ENCODE results near the gene SLC39A5. TPM values are rescaled to one million over a fixed set of nuclear protein-coding genes. Genes with fewer than 3 reads are reported as not detected.

The SLC39A5 gene
- polyA plus RNA-seq, 1 of the 3 experiments (the other 2 are of a cell fraction), result 0.12 TPM

DNA sequence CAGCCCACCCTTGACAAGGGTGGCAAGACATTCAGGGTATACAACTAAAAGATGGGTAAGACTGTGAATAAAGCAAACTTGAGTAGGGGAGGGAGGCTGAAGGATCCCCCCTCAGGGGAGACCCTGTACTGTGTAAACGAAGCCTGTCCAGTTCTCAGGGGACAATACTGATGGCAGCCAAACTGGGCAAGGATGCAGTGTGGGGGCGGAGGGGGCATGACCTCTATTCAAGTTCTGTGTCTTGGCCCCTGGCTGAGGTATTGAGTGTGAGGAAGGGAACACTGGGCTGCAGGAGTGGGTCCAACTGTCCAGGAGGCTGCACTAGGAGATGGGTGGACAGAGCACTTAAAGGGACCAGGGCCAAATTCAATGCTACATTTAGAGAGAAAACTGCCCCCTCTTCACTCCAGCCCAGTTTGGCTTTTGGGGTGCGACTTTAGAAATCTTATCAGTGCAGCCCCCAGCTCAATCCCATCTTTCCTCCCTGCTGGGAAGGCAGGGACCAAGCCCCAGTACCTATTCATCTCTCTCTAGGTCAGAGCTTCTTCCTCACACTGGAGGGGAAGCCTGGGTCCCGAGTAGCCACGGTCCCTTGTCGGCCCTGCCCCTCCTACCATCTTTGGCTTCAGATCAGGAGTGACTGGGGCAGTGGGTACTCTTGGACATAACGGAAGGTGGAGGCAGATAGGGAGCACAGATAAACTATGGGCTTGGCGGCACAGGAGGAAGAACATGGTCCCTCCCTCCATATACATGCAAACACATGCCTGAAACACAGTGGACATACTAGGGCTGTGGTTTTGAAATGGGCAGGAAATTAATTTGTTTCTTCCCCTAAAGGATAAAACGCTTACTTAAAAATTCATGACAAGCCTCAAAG, 11.8 kb downstream of the SLC39A5 start:
- H3K36me3 ChIP-seq (replicated peaks in 1 of 2; ENCODE audit: control insufficient read depth in 1 of 2, insufficient read depth in 2 of 2, low read length in 1 of 2), result peaks cover 25 to 87% of the 10 kb centered on the region in 2 experiments
- H2AFZ ChIP-seq (ENCODE audit: low read depth), result no peak overlapping the region
- H3K79me2 ChIP-seq (ENCODE audit: insufficient read depth), result peaks cover 7% of the 10 kb centered on the region; the same call in 1 of the 2 replicates
- ChIA-PET CTCF (interaction anchor here (0.7 to 1.9 kb wide), 3 partner anchors 14 to 222 kb away, joined by 3 to 10 read pairs (median 3); partner anchors contain the start of gene ANKRD52), POLR2A (no interaction called here)
- H3K27ac ChIP-seq (ENCODE audit: low read depth in 2 of 2, low read length in 1 of 2), result no peak overlapping the region; a peak in 1 of 4 replicates
- 93% methylated on average over 9 of the region's 9 CpGs for WGBS (ENCODE audit: low lambda C conversion rate)
- peaks cover 10% of the 10 kb centered on the region; the same call in 1 of the 2 replicates for H4K20me1 ChIP-seq (ENCODE audit: insufficient read depth)
- H3K9me3 ChIP-seq, result no peaks in the 10 kb centered on the region
- H3K4me3 ChIP-seq (ENCODE audit: low read depth in 2 of 2, low read length in 1 of 2), result no peak overlapping the region
- TF ChIP-seq SMC3 (IDR thresholded peaks at IDR 0.05; ENCODE audit: low read depth, low read length) (no peak), NRF1 (IDR thresholded peaks at IDR 0.05; ENCODE audit: low read depth, low read length) (no peak), EP300 (IDR thresholded peaks at IDR 0.05; ENCODE audit: borderline replicate concordance in 1 of 2, low read depth in 1 of 2, low read length in 1 of 2) (no peak)
- DNase-seq, result no peak
- no peaks in the 10 kb centered on the region for H3K27me3 ChIP-seq (ENCODE audit: insufficient read depth)
- H3K4me1 ChIP-seq (ENCODE audit: control insufficient read depth in 1 of 2, insufficient read depth in 2 of 2, low read depth in 1 of 2, low read length in 1 of 2), result no peaks in the 10 kb centered on the region
- no peak overlapping the region for H3K4me2 ChIP-seq
- no peaks in the 10 kb centered on the region for H3F3A ChIP-seq (replicated peaks; ENCODE audit: insufficient read depth)
- no peak overlapping the region for H3K9ac ChIP-seq
- no peaks in the 10 kb centered on the region for H3K9me2 ChIP-seq

DNA sequence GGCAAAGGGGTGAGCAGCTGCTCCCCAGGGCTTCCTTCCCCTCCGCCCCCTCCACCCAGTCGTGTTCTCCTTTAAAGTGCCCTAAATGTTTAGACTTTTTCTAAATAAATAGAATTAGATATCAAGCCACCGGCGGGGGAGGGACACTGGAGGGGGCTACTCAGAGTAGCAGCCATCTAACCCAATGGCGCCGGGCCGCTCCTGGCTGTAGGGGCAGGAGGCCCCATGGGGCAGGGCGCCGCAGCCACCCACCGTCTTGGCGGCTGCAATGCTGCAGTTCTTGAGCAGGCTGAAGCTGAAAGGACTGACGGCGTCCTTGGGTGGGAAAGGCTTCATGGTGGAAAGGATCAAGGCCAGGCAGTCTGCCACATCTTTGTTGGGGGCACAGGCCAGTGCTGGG, 13.1 kb downstream of the SLC39A5 start:
- POLR2A ChIA-PET, result no interaction called here
- Histone ChIP-seq H3K27ac (ENCODE audit: low read depth in 2 of 2, low read length in 1 of 2) (no peak overlapping the region; a peak in 1 of 4 replicates), H4K20me1 (ENCODE audit: insufficient read depth) (peaks cover 13% of the 10 kb centered on the region; the same call in 1 of the 2 replicates), H3K9me2 (no peaks in the 10 kb centered on the region), H3K4me2 (no peak overlapping the region), H3K4me1 (ENCODE audit: control insufficient read depth in 1 of 2, insufficient read depth in 2 of 2, low read depth in 1 of 2, low read length in 1 of 2) (no peaks in the 10 kb centered on the region), H2AFZ (ENCODE audit: low read depth) (no peak overlapping the region), H3K9me3 (no peaks in the 10 kb centered on the region), H3F3A (replicated peaks; ENCODE audit: insufficient read depth) (peaks cover 2% of the 10 kb centered on the region), H3K9ac (no peak overlapping the region), H3K36me3 (replicated peaks in 1 of 2; ENCODE audit: control insufficient read depth in 1 of 2, insufficient read depth in 2 of 2, low read length in 1 of 2) (peaks cover 31 to 86% of the 10 kb centered on the region in 2 experiments), H3K79me2 (ENCODE audit: insufficient read depth) (peaks cover 7% of the 10 kb centered on the region; the same call in 1 of the 2 replicates), H3K27me3 (ENCODE audit: insufficient read depth) (no peaks in the 10 kb centered on the region), H3K4me3 (ENCODE audit: low read depth in 2 of 2, low read length in 1 of 2) (no peak overlapping the region)
- DNase-seq, result no peak
- WGBS (ENCODE audit: low lambda C conversion rate), result 95% methylated on average over 13 of the region's 13 CpGs
- CTCF ChIA-PET, result interaction anchor here (0.6 to 1.9 kb wide), 3 partner anchors 13 to 38 kb away, joined by 3 to 10 read pairs (median 3); partner anchors contain the start of gene ANKRD52
- TF ChIP-seq RXRA (IDR thresholded peaks at IDR 0.05; ENCODE audit: borderline replicate concordance, low read depth) (no peak), TAF1 (IDR thresholded peaks at IDR 0.05; ENCODE audit: borderline replicate concordance, low read depth, low read length) (no peak), NFIC (IDR thresholded peaks at IDR 0.05; ENCODE audit: borderline replicate concordance) (no peak), FOXM1 (IDR thresholded peaks at IDR 0.05; ENCODE audit: low read depth) (no peak), EZH2phosphoT487 (IDR thresholded peaks at IDR 0.05; ENCODE audit: borderline replicate concordance, low read depth) (no peak), FOSL2 (IDR thresholded peaks at IDR 0.05; ENCODE audit: borderline replicate concordance, low read depth) (no peak), CHD2 (IDR thresholded peaks at IDR 0.05; ENCODE audit: low read length, partially characterized antibody) (no peak), SMC3 (IDR thresholded peaks at IDR 0.05; ENCODE audit: low read depth, low read length) (no peak), SIN3A (IDR thresholded peaks at IDR 0.05; ENCODE audit: borderline replicate concordance, low read depth, low read length) (no peak), YY1 (IDR thresholded peaks at IDR 0.05; ENCODE audit: low read depth) (no peak), GABPA (IDR thresholded peaks at IDR 0.05; ENCODE audit: low read depth) (no peak), EP300 (IDR thresholded peaks at IDR 0.05; ENCODE audit: borderline replicate concordance in 1 of 2, low read depth in 1 of 2, low read length in 1 of 2) (no peak)
- TF ChIP-seq, protein P1, sequence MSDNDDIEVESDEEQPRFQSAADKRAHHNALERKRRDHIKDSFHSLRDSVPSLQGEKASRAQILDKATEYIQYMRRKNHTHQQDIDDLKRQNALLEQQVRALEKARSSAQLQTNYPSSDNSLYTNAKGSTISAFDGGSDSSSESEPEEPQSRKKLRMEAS (IDR thresholded peaks at IDR 0.05; ENCODE audit: low read depth), result no peak
- TF ChIP-seq, protein P2, sequence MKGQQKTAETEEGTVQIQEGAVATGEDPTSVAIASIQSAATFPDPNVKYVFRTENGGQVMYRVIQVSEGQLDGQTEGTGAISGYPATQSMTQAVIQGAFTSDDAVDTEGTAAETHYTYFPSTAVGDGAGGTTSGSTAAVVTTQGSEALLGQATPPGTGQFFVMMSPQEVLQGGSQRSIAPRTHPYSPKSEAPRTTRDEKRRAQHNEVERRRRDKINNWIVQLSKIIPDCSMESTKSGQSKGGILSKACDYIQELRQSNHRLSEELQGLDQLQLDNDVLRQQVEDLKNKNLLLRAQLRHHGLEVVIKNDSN (IDR thresholded peaks at IDR 0.05; ENCODE audit: borderline replicate concordance, low read depth), result no peak
- TF ChIP-seq, protein P3, sequence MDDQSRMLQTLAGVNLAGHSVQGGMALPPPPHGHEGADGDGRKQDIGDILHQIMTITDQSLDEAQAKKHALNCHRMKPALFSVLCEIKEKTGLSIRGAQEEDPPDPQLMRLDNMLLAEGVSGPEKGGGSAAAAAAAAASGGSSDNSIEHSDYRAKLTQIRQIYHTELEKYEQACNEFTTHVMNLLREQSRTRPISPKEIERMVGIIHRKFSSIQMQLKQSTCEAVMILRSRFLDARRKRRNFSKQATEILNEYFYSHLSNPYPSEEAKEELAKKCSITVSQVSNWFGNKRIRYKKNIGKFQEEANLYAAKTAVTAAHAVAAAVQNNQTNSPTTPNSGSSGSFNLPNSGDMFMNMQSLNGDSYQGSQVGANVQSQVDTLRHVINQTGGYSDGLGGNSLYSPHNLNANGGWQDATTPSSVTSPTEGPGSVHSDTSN (IDR thresholded peaks at IDR 0.05), result no peak
- TF ChIP-seq, protein P4, sequence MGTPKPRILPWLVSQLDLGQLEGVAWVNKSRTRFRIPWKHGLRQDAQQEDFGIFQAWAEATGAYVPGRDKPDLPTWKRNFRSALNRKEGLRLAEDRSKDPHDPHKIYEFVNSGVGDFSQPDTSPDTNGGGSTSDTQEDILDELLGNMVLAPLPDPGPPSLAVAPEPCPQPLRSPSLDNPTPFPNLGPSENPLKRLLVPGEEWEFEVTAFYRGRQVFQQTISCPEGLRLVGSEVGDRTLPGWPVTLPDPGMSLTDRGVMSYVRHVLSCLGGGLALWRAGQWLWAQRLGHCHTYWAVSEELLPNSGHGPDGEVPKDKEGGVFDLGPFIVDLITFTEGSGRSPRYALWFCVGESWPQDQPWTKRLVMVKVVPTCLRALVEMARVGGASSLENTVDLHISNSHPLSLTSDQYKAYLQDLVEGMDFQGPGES (IDR thresholded peaks at IDR 0.05; ENCODE audit: low read depth, low read length), result no peak
